ENCODE data around the gene MRPL23.

The MRPL23 gene

DNA sequence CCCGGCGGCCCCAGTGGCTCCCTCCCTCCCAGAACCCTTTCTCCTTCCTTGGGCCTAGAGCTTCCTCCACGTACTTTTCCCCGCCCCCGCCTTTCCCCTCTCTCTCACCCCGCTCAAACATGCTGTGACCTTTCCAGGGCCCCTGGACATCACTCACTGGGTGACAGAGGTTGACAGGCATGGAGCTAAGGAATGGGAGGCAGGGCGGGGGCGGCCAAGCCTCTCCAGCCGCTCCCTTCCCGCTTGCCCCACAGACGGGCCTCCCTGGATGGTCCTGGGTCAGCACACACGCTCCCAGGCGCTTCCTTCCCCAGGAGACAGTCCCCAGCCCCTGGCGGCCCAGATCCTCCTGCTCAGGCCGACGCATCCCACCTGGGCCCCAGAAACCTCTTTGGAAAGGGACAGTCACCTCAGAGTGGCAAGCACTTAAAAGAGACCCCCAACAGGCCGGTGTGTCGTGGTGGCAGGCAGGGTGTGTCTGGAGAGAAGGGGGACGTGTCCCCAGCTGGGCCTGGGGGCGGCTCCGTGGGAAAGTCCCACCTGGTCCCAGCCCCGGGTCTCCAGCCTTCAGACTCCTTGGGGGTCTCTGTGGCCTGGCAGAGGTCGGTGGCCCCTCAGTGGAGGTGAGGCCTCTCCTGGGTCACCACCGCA, 41.7 kb downstream of the MRPL23 start:
- no peak overlapping the region for H3K4me3 ChIP-seq (ENCODE audit: low read depth in 1 of 2, low read length in 2 of 2)
- H3K27me3 ChIP-seq (ENCODE audit: low read depth, low read length), result no peaks in the 10 kb centered on the region
- no peaks in the 10 kb centered on the region for H3K36me3 ChIP-seq (ENCODE audit: control insufficient read depth in 1 of 2, insufficient read depth in 2 of 2, low read length in 2 of 2)
- H3K9me3 ChIP-seq (ENCODE audit: control insufficient read depth in 1 of 2, low read length in 2 of 2), result no peaks in the 10 kb centered on the region
- no peak overlapping the region for H3K27ac ChIP-seq (ENCODE audit: low read length)
- H3K4me1 ChIP-seq (ENCODE audit: control insufficient read depth in 1 of 2, insufficient read depth in 2 of 2, low read length in 2 of 2), result no peaks in the 10 kb centered on the region

GRCh38 chr11:1989953-1990352, 42.8 kb downstream of the MRPL23 start:
- H3K27ac ChIP-seq (ENCODE audit: low read length), result no peak overlapping the region
- H3K36me3 ChIP-seq (ENCODE audit: control insufficient read depth in 1 of 2, insufficient read depth in 2 of 2, low read length in 2 of 2), result no peaks in the 10 kb centered on the region
- H3K4me3 ChIP-seq (ENCODE audit: low read depth in 1 of 2, low read length in 2 of 2), result no peak overlapping the region
- no peaks in the 10 kb centered on the region for H3K27me3 ChIP-seq (ENCODE audit: low read depth, low read length)
- H3K4me1 ChIP-seq (ENCODE audit: control insufficient read depth in 1 of 2, insufficient read depth in 2 of 2, low read length in 2 of 2), result no peaks in the 10 kb centered on the region
- H3K9me3 ChIP-seq (ENCODE audit: control insufficient read depth in 1 of 2, low read length in 2 of 2), result no peaks in the 10 kb centered on the region

- H3K27me3 ChIP-seq (ENCODE audit: low read depth, low read length), result no peaks in the 10 kb centered on the region
- no peak overlapping the region for H3K27ac ChIP-seq (ENCODE audit: low read length)
- H3K9me3 ChIP-seq (ENCODE audit: control insufficient read depth in 1 of 2, low read length in 2 of 2), result no peaks in the 10 kb centered on the region
- H3K4me3 ChIP-seq (ENCODE audit: low read depth in 1 of 2, low read length in 2 of 2), result no peak overlapping the region
- no peaks in the 10 kb centered on the region for H3K4me1 ChIP-seq (ENCODE audit: control insufficient read depth in 1 of 2, insufficient read depth in 2 of 2, low read length in 2 of 2)
- H3K36me3 ChIP-seq (ENCODE audit: control insufficient read depth in 1 of 2, insufficient read depth in 2 of 2, low read length in 2 of 2), result no peaks in the 10 kb centered on the region
These were observed 43.9 kb downstream of the MRPL23 start for GRCh38 chr11:1990872-1991578.

- no peaks in the 10 kb centered on the region for H3K4me1 ChIP-seq (ENCODE audit: control insufficient read depth in 1 of 2, insufficient read depth in 2 of 2, low read length in 2 of 2)
- H3K27ac ChIP-seq (ENCODE audit: low read length), result no peak overlapping the region
- H3K36me3 ChIP-seq (ENCODE audit: control insufficient read depth in 1 of 2, insufficient read depth in 2 of 2, low read length in 2 of 2), result no peaks in the 10 kb centered on the region
- H3K27me3 ChIP-seq (ENCODE audit: low read depth, low read length), result no peaks in the 10 kb centered on the region
- no peak overlapping the region for H3K4me3 ChIP-seq (ENCODE audit: low read depth in 1 of 2, low read length in 2 of 2)
- H3K9me3 ChIP-seq (ENCODE audit: control insufficient read depth in 1 of 2, low read length in 2 of 2), result no peaks in the 10 kb centered on the region
These were observed 45.0 kb downstream of the MRPL23 start for GRCh38 chr11:1992111-1992510.

DNA sequence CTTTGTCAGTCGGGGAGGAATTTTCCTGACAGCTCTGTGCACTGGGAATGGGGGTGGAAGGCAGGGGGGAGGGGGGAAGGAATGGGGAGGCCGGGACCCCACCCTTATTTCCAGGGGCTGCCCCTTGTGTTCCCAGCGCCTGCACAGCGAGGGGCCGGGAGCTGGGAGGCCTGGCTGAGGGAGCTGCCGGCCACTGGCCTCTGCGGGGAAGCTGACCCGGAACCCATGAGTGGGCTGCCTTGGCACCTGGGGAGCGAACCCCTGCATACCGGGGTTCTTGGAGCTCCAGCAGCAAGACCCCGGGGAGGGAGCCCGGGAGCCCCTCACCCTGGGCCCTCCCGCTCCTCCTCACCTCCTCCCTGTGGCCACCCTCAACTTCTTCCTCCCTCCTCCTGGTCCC, 47.0 kb downstream of the MRPL23 start:
- H3K9me3 ChIP-seq (ENCODE audit: control insufficient read depth in 1 of 2, low read length in 2 of 2), result no peaks in the 10 kb centered on the region
- no peaks in the 10 kb centered on the region for H3K36me3 ChIP-seq (ENCODE audit: control insufficient read depth in 1 of 2, insufficient read depth in 2 of 2, low read length in 2 of 2)
- H3K27ac ChIP-seq (ENCODE audit: low read length), result no peak overlapping the region
- no peaks in the 10 kb centered on the region for H3K4me1 ChIP-seq (ENCODE audit: control insufficient read depth in 1 of 2, insufficient read depth in 2 of 2, low read length in 2 of 2)
- H3K27me3 ChIP-seq (ENCODE audit: low read depth, low read length), result no peaks in the 10 kb centered on the region
- H3K4me3 ChIP-seq (ENCODE audit: low read depth in 1 of 2, low read length in 2 of 2), result no peak overlapping the region

- no peaks in the 10 kb centered on the region for H3K4me1 ChIP-seq (ENCODE audit: control insufficient read depth in 1 of 2, insufficient read depth in 2 of 2, low read length in 2 of 2)
- no peaks in the 10 kb centered on the region for H3K9me3 ChIP-seq (ENCODE audit: control insufficient read depth in 1 of 2, low read length in 2 of 2)
- no peaks in the 10 kb centered on the region for H3K27me3 ChIP-seq (ENCODE audit: low read depth, low read length)
- H3K27ac ChIP-seq (ENCODE audit: low read length), result no peak within 1 kb of the TSS
- no peaks in the 10 kb centered on the region for H3K36me3 ChIP-seq (ENCODE audit: control insufficient read depth in 1 of 2, insufficient read depth in 2 of 2, low read length in 2 of 2)
- H3K4me3 ChIP-seq (ENCODE audit: low read depth in 1 of 2, low read length in 2 of 2), result no peak within 1 kb of the TSS
These were observed 50.6 kb downstream of the MRPL23 start, which contains the start of gene H19 for GRCh38 chr11:1997755-1998154. Gene H19, minus strand, starts transcription at chr11:1997842.

GRCh38 chr11:1998290-1998689, 51.2 kb downstream of the MRPL23 start:
- H3K36me3 ChIP-seq (ENCODE audit: control insufficient read depth in 1 of 2, insufficient read depth in 2 of 2, low read length in 2 of 2), result no peaks in the 10 kb centered on the region
- no peak overlapping the region for H3K4me3 ChIP-seq (ENCODE audit: low read depth in 1 of 2, low read length in 2 of 2)
- no peaks in the 10 kb centered on the region for H3K27me3 ChIP-seq (ENCODE audit: low read depth, low read length)
- H3K27ac ChIP-seq (ENCODE audit: low read length), result no peak overlapping the region
- H3K9me3 ChIP-seq (ENCODE audit: control insufficient read depth in 1 of 2, low read length in 2 of 2), result no peaks in the 10 kb centered on the region
- no peaks in the 10 kb centered on the region for H3K4me1 ChIP-seq (ENCODE audit: control insufficient read depth in 1 of 2, insufficient read depth in 2 of 2, low read length in 2 of 2)

GRCh38 chr11:1998861-1999260, 51.7 kb downstream of the MRPL23 start:
- Histone ChIP-seq H3K9me3 (ENCODE audit: control insufficient read depth in 1 of 2, low read length in 2 of 2) (no peaks in the 10 kb centered on the region), H3K4me1 (ENCODE audit: control insufficient read depth in 1 of 2, insufficient read depth in 2 of 2, low read length in 2 of 2) (no peaks in the 10 kb centered on the region), H3K27me3 (ENCODE audit: low read depth, low read length) (no peaks in the 10 kb centered on the region), H3K4me3 (ENCODE audit: low read depth in 1 of 2, low read length in 2 of 2) (no peak overlapping the region), H3K36me3 (ENCODE audit: control insufficient read depth in 1 of 2, insufficient read depth in 2 of 2, low read length in 2 of 2) (no peaks in the 10 kb centered on the region), H3K27ac (ENCODE audit: low read length) (no peak overlapping the region)

GRCh38 chr11:2002042-2002776, 55.1 kb downstream of the MRPL23 start:
- Histone ChIP-seq H3K36me3 (ENCODE audit: control insufficient read depth in 1 of 2, insufficient read depth in 2 of 2, low read length in 2 of 2) (no peaks in the 10 kb centered on the region), H3K4me3 (ENCODE audit: low read depth in 1 of 2, low read length in 2 of 2) (no peak overlapping the region), H3K9me3 (ENCODE audit: control insufficient read depth in 1 of 2, low read length in 2 of 2) (no peaks in the 10 kb centered on the region), H3K4me1 (ENCODE audit: control insufficient read depth in 1 of 2, insufficient read depth in 2 of 2, low read length in 2 of 2) (no peaks in the 10 kb centered on the region), H3K27me3 (ENCODE audit: low read depth, low read length) (no peaks in the 10 kb centered on the region), H3K27ac (ENCODE audit: low read length) (no peak overlapping the region)

- no peaks in the 10 kb centered on the region for H3K9me3 ChIP-seq (ENCODE audit: control insufficient read depth in 1 of 2, low read length in 2 of 2)
- no peaks in the 10 kb centered on the region for H3K27me3 ChIP-seq (ENCODE audit: low read depth, low read length)
- no peaks in the 10 kb centered on the region for H3K36me3 ChIP-seq (ENCODE audit: control insufficient read depth in 1 of 2, insufficient read depth in 2 of 2, low read length in 2 of 2)
- no peak overlapping the region for H3K4me3 ChIP-seq (ENCODE audit: low read depth in 1 of 2, low read length in 2 of 2)
- no peaks in the 10 kb centered on the region for H3K4me1 ChIP-seq (ENCODE audit: control insufficient read depth in 1 of 2, insufficient read depth in 2 of 2, low read length in 2 of 2)
- no peak overlapping the region for H3K27ac ChIP-seq (ENCODE audit: low read length)
These were observed 55.7 kb downstream of the MRPL23 start for GRCh38 chr11:2002807-2003206.

GRCh38 chr11:2004466-2004865, 57.3 kb downstream of the MRPL23 start:
- H3K27ac ChIP-seq (ENCODE audit: low read length), result no peak overlapping the region
- no peaks in the 10 kb centered on the region for H3K36me3 ChIP-seq (ENCODE audit: control insufficient read depth in 1 of 2, insufficient read depth in 2 of 2, low read length in 2 of 2)
- no peaks in the 10 kb centered on the region for H3K9me3 ChIP-seq (ENCODE audit: control insufficient read depth in 1 of 2, low read length in 2 of 2)
- H3K4me1 ChIP-seq (ENCODE audit: control insufficient read depth in 1 of 2, insufficient read depth in 2 of 2, low read length in 2 of 2), result no peaks in the 10 kb centered on the region
- H3K4me3 ChIP-seq (ENCODE audit: low read depth in 1 of 2, low read length in 2 of 2), result no peak overlapping the region
- H3K27me3 ChIP-seq (ENCODE audit: low read depth, low read length), result no peaks in the 10 kb centered on the region
